Retinal pigment epithelial cell (primary cell): Measurements from ENCODE around the gene KRT39.

Source experiments
- DNase-seq: peaks from one replicate; pipeline ENCODE4 v3.0.0-alpha.2; 2010; ENCODE audit warnings: low read depth
- H3K4me3 ChIP-seq: 2 replicates; pipeline ENCODE4 v1.5.1; 2011; ENCODE audit warnings: mild to moderate bottlenecking, low read length, control low read depth, moderate library complexity
- CTCF ChIP-seq: conservative IDR thresholded peaks from 2 replicates; pipeline ENCODE4 v1.5.1; 2011; ENCODE audit warnings: low read depth, low read length, control low read depth, inconsistent platforms

KRT39 gene

GRCh38 chr17:40956401-40957254, 10.1 kb downstream of the KRT39 start:
- no peak for TF ChIP-seq CTCF
- DNase-seq = peak; percentile 65
- H3K4me3 ChIP-seq = no peak overlapping the region

GRCh38 chr17:40953881-40954280, 12.9 kb downstream of the KRT39 start:
- H3K4me3 ChIP-seq = no peak overlapping the region
- TF ChIP-seq CTCF = no peak
- DNase-seq = no peak

- DNase-seq = peak; percentile 96
- no peak for TF ChIP-seq CTCF
- H3K4me3 ChIP-seq = no peak overlapping the region
Measured at GRCh38 chr17:40952661-40953060, 14.1 kb downstream of the KRT39 start.

GRCh38 chr17:40952154-40952553, 14.6 kb downstream of the KRT39 start:
- DNase-seq = no peak
- no peak for TF ChIP-seq CTCF
- no peak overlapping the region for H3K4me3 ChIP-seq

GRCh38 chr17:40951011-40951622, 15.6 kb downstream of the KRT39 start:
- no peak for TF ChIP-seq CTCF
- no peak overlapping the region for H3K4me3 ChIP-seq
- DNase-seq = no peak

- no peak for TF ChIP-seq CTCF
- DNase-seq = no peak
- H3K4me3 ChIP-seq = no peak overlapping the region
Measured at GRCh38 chr17:40950176-40950575, 16.6 kb downstream of the KRT39 start.

GRCh38 chr17:40949418-40949817, 17.3 kb downstream of the KRT39 start:
- H3K4me3 ChIP-seq = no peak overlapping the region
- DNase-seq = no peak
- no peak for TF ChIP-seq CTCF
